Nephron progenitor cell (in vitro differentiated cells): Measurements from ENCODE around the gene BRAF.
"Not testable (repeated sequence)": the region's sequence is repeated elsewhere in the genome, so short reads cannot be mapped to it uniquely, and the experiment has no call there.

Experiments
- DNase-seq: peaks from one replicate; pipeline ENCODE4 v3.0.0; 2021
- H3K27ac Mint-ChIP-seq: 2 replicates; pipeline ENCODE4 v1.8.0; 2021; ENCODE audit warnings: mild to moderate bottlenecking, moderate library complexity, mixed read lengths
- H3K27me3 Mint-ChIP-seq: 2 replicates; pipeline ENCODE4 v1.8.0; 2021; ENCODE audit warnings: mild to moderate bottlenecking, low read depth, mixed read lengths; ENCODE audit not compliant: poor library complexity
- H3K36me3 Mint-ChIP-seq: 2 replicates; pipeline ENCODE4 v1.8.0; 2021; ENCODE audit warnings: low read depth, mixed read lengths
- H3K4me1 Mint-ChIP-seq: 2 replicates; pipeline ENCODE4 v1.8.0; 2021; ENCODE audit warnings: mixed read lengths
- H3K4me3 Mint-ChIP-seq: 2 replicates; pipeline ENCODE4 v1.8.0; 2021; ENCODE audit warnings: mild to moderate bottlenecking, moderate library complexity, mixed read lengths
- H3K9me3 Mint-ChIP-seq: 2 replicates; pipeline ENCODE4 v1.8.0; 2021; ENCODE audit warnings: mild to moderate bottlenecking, moderate library complexity, mixed read lengths
- TF ChIP-seq, protein P1 (sequence below): fragments of 200-600 bp; sonication (generic); IDR thresholded peaks from 2 replicates; pipeline ENCODE4 v1.5.0; 2021; ENCODE audit warnings: antibody characterized with exemption

Gene BRAF

GRCh38 chr7:140672382-140673062 is 252.2 kb downstream of the BRAF start, which contains the start of gene ADCK2:
Gene ADCK2 (plus strand): TSS chr7:140672945. CDS start chr7:140673331, 386 bp downstream.
- H3K36me3 Mint-ChIP-seq = no peaks in the 10 kb centered on the region
- TF ChIP-seq, protein P1, sequence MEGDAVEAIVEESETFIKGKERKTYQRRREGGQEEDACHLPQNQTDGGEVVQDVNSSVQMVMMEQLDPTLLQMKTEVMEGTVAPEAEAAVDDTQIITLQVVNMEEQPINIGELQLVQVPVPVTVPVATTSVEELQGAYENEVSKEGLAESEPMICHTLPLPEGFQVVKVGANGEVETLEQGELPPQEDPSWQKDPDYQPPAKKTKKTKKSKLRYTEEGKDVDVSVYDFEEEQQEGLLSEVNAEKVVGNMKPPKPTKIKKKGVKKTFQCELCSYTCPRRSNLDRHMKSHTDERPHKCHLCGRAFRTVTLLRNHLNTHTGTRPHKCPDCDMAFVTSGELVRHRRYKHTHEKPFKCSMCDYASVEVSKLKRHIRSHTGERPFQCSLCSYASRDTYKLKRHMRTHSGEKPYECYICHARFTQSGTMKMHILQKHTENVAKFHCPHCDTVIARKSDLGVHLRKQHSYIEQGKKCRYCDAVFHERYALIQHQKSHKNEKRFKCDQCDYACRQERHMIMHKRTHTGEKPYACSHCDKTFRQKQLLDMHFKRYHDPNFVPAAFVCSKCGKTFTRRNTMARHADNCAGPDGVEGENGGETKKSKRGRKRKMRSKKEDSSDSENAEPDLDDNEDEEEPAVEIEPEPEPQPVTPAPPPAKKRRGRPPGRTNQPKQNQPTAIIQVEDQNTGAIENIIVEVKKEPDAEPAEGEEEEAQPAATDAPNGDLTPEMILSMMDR = no peak
- peaks cover 42% of the 10 kb centered on the region for H3K27me3 Mint-ChIP-seq
- no peak within 1 kb of the TSS for H3K27ac Mint-ChIP-seq
- H3K4me1 Mint-ChIP-seq = peaks cover 46% of the 10 kb centered on the region
- DNase-seq = peak; percentile 64
- no peaks in the 10 kb centered on the region for H3K9me3 Mint-ChIP-seq
- H3K4me3 Mint-ChIP-seq = peak within 1 kb of the TSS; percentile 84

GRCh38 chr7:140671966-140672365 is 252.8 kb downstream of the BRAF start:
- H3K4me1 Mint-ChIP-seq = peaks cover 46% of the 10 kb centered on the region
- peak overlapping the region; percentile 82 for H3K4me3 Mint-ChIP-seq
- no peaks in the 10 kb centered on the region for H3K9me3 Mint-ChIP-seq
- TF ChIP-seq, protein P1 = no peak
- DNase-seq = no peak
- peaks cover 42% of the 10 kb centered on the region for H3K27me3 Mint-ChIP-seq
- no peaks in the 10 kb centered on the region for H3K36me3 Mint-ChIP-seq
- H3K27ac Mint-ChIP-seq = no peak overlapping the region

DNA sequence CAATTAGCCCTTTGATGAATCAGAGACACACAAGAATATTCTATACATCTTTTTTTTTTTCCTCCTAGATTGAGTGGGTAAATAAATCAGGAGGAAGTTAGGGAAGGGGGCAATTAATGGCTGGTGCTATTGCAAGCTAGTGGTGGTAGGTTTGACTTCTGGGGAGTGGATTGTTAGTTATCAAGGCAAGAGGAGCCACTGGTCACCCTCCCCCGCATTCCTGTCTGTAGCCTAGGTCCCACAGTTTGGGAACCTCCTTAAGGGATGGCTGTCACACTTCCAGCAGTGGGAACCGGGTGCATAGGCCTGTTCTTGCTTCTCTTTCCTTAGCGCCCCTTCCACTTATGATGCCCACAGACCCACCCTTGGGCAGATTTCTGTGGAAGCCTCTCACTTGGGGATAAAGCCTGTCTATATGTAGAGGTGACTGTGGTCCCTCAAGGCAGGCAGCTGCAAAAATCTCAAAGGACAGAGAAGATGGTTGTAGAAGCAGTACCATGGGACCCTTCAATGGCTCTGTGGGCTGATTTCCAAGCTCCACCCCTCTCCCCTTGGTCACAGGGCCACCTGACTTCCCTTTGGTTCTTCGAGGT is 254.3 kb downstream of the BRAF start:
- H3K4me3 Mint-ChIP-seq = no peak overlapping the region

DNA sequence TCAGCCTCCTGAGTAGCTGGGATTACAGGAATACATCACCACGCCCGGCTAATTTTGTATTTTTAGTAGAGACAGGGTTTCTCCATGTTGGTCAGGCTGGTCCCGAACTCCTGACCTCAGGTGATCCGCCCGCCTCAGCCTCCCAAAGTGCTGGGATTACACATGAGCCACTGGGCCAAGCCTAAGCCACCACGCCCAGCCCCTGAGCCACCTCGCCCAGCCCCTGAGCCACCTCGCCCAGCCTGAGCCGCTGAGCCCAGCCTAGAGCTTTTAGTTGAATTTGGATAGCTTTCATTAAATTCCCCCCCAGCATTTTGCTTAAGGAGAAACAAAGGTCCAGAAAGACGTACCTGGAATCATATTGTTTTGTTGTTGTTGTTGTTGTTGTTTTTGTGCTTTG is 254.9 kb downstream of the BRAF start:
- not testable (repeated sequence) for H3K36me3 Mint-ChIP-seq, H3K9me3 Mint-ChIP-seq, DNase-seq, H3K4me3 Mint-ChIP-seq, H3K27ac Mint-ChIP-seq
- H3K27me3 Mint-ChIP-seq = peaks cover 33% of the 10 kb centered on the region
- peaks cover 28% of the 10 kb centered on the region for H3K4me1 Mint-ChIP-seq

More for the DNA sequence above, 254.3 kb downstream of the BRAF start:
- Mint-ChIP-seq H3K4me1 (peaks cover 34% of the 10 kb centered on the region), H3K27ac (no peak overlapping the region), H3K36me3 (no peaks in the 10 kb centered on the region), H3K27me3 (peaks cover 37% of the 10 kb centered on the region), H3K9me3 (no peaks in the 10 kb centered on the region)
- TF ChIP-seq, protein P1 = no peak
- no peak for DNase-seq

GRCh38 chr7:140669352-140669751 is 255.4 kb downstream of the BRAF start:
- Mint-ChIP-seq H3K9me3 (no peaks in the 10 kb centered on the region), H3K27ac (no peak overlapping the region), H3K36me3 (no peaks in the 10 kb centered on the region), H3K27me3 (peaks cover 28% of the 10 kb centered on the region), H3K4me3 (no peak overlapping the region), H3K4me1 (peaks cover 24% of the 10 kb centered on the region)
- no peak for DNase-seq
- TF ChIP-seq, protein P1 = no peak
